ENCODE measurements around the gene NR4A1. TPM values are rescaled to one million over a fixed set of nuclear protein-coding genes. Genes with fewer than 3 reads are reported as not detected.

The NR4A1 gene
- total RNA-seq, 1 experiment from 2014 or later: 26.9 TPM

DNA sequence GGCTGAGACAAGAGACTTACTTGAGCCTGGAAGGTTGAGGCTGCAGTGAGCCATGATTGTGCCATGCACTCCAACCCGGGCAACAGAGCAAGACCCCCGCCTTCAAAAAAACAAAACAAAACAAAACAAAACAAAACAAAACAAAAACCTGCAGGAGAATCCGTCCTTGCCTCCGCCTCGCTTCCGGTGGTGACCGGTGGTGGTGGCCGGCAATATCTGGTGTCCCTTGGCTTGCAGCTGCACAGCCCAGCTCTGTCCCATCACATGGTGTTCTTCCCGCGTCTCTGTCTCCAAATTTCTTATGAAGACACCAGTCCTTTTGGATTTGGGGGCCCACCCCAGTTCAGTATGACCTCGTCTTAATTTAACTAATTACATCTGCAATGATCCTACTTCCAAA lies 38.2 kb downstream of the NR4A1 start (continued):
- TF ChIP-seq, protein P1, sequence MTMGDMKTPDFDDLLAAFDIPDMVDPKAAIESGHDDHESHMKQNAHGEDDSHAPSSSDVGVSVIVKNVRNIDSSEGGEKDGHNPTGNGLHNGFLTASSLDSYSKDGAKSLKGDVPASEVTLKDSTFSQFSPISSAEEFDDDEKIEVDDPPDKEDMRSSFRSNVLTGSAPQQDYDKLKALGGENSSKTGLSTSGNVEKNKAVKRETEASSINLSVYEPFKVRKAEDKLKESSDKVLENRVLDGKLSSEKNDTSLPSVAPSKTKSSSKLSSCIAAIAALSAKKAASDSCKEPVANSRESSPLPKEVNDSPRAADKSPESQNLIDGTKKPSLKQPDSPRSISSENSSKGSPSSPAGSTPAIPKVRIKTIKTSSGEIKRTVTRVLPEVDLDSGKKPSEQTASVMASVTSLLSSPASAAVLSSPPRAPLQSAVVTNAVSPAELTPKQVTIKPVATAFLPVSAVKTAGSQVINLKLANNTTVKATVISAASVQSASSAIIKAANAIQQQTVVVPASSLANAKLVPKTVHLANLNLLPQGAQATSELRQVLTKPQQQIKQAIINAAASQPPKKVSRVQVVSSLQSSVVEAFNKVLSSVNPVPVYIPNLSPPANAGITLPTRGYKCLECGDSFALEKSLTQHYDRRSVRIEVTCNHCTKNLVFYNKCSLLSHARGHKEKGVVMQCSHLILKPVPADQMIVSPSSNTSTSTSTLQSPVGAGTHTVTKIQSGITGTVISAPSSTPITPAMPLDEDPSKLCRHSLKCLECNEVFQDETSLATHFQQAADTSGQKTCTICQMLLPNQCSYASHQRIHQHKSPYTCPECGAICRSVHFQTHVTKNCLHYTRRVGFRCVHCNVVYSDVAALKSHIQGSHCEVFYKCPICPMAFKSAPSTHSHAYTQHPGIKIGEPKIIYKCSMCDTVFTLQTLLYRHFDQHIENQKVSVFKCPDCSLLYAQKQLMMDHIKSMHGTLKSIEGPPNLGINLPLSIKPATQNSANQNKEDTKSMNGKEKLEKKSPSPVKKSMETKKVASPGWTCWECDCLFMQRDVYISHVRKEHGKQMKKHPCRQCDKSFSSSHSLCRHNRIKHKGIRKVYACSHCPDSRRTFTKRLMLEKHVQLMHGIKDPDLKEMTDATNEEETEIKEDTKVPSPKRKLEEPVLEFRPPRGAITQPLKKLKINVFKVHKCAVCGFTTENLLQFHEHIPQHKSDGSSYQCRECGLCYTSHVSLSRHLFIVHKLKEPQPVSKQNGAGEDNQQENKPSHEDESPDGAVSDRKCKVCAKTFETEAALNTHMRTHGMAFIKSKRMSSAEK (CRISPR knock-in tag; IDR thresholded peaks at IDR 0.05; ENCODE audit: borderline replicate concordance): no peak
- no peak for TF ChIP-seq ZNF138 (CRISPR knock-in tag; conservative IDR thresholded peaks at IDR 0.05)
- no peak for TF ChIP-seq NFYB (CRISPR knock-in tag; conservative IDR thresholded peaks at IDR 0.05; ENCODE audit: low read depth)
- TF ChIP-seq ZNF232 (CRISPR knock-in tag; IDR thresholded peaks at IDR 0.05): no peak
- TF ChIP-seq MXD4 (CRISPR knock-in tag; IDR thresholded peaks at IDR 0.05; ENCODE audit: borderline replicate concordance): no peak
- TF ChIP-seq, protein P2, sequence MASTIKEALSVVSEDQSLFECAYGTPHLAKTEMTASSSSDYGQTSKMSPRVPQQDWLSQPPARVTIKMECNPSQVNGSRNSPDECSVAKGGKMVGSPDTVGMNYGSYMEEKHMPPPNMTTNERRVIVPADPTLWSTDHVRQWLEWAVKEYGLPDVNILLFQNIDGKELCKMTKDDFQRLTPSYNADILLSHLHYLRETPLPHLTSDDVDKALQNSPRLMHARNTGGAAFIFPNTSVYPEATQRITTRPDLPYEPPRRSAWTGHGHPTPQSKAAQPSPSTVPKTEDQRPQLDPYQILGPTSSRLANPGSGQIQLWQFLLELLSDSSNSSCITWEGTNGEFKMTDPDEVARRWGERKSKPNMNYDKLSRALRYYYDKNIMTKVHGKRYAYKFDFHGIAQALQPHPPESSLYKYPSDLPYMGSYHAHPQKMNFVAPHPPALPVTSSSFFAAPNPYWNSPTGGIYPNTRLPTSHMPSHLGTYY (CRISPR knock-in tag; IDR thresholded peaks at IDR 0.05): no peak

DNA sequence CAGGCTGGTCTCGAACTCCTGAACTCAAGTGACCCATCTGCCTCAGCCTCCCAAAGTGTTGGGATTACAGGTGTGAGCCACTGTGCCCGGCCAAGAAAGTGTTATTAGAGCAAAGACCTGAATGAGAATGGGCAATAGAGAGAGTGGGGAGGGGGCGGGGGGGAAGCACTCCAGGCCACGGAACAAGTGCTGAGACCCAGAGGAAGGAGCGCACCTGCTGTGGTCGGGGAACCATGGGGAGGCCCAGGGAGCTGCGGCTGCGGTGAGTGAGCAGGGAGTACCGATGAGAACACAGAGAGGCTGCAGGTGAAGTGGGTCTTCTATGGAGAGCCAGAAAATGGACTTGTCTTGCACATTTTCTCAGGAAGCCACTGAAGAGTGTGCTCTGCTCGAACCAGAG lies 39.0 kb downstream of the NR4A1 start:
- Mint-ChIP-seq H3K9me3 (no peaks in the 10 kb centered on the region), H3K4me3 (no peak overlapping the region), H3K27me3 (ENCODE audit: low read depth) (no peaks in the 10 kb centered on the region), H3K27ac (no peak overlapping the region), H3K4me1 (peaks cover 14% of the 10 kb centered on the region), H3K36me3 (no peaks in the 10 kb centered on the region)
- ChIA-PET POLR2A (no interaction called here), CTCF (interaction anchor here (1.5 to 2.0 kb wide), 4 partner anchors 9 to 67 kb away, joined by 8 to 19 read pairs (median 14); no protein-coding TSS in a partner anchor)
- DNase-seq (ENCODE audit: low spot score) (no peak), ATAC-seq (no peak)
- TF ChIP-seq NFYB (CRISPR knock-in tag; conservative IDR thresholded peaks at IDR 0.05; ENCODE audit: low read depth) (no peak), FOXJ3 (CRISPR knock-in tag; IDR thresholded peaks at IDR 0.05; ENCODE audit: borderline replicate concordance) (no peak), MXD4 (CRISPR knock-in tag; IDR thresholded peaks at IDR 0.05; ENCODE audit: borderline replicate concordance) (no peak), TP53 (CRISPR knock-in tag; IDR thresholded peaks at IDR 0.05) (no peak), FOXP1 (CRISPR knock-in tag; IDR thresholded peaks at IDR 0.05; ENCODE audit: borderline replicate concordance) (no peak), TCF7 (CRISPR knock-in tag; IDR thresholded peaks at IDR 0.05; ENCODE audit: low read depth) (no peak), NFE2L1 (CRISPR knock-in tag; IDR thresholded peaks at IDR 0.05) (no peak)
- TF ChIP-seq, protein P3, sequence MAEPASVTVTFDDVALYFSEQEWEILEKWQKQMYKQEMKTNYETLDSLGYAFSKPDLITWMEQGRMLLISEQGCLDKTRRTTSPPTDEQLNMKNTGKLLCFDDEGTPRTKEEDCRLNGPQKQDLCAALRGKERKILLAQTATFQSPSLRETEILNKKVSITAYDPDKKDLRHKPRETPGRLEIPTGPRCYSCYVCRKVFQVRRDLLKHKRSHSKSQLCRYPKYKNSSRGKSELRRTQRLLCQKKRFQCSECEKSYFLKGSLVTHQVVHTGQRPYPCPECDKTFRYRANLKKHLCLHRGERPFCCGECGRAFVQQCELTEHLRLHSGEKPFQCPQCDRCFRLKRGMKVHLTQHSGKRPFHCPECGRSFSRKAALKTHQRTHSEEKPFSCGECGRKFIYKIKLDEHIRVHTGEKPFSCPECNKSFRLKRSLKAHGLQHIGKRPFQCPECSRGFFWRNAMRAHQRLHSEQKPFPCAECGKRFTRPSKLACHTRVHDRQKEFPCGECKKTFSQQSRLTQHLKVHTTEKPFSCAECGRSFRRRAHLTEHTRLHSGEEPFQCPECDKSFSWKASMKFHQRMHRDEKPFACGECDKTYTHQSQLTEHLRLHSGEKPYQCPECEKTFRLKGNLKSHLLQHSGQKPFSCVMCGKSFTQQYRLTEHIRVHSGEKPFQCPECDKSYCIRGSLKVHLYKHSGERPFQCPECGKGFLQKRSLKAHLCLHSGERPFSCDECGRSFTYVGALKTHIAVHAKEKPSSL (CRISPR knock-in tag; conservative IDR thresholded peaks at IDR 0.05): no peak
- TF ChIP-seq, protein P4, sequence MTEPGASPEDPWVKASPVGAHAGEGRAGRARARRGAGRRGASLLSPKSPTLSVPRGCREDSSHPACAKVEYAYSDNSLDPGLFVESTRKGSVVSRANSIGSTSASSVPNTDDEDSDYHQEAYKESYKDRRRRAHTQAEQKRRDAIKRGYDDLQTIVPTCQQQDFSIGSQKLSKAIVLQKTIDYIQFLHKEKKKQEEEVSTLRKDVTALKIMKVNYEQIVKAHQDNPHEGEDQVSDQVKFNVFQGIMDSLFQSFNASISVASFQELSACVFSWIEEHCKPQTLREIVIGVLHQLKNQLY (CRISPR knock-in tag; IDR thresholded peaks at IDR 0.05): no peak
- TF ChIP-seq, protein P5, sequence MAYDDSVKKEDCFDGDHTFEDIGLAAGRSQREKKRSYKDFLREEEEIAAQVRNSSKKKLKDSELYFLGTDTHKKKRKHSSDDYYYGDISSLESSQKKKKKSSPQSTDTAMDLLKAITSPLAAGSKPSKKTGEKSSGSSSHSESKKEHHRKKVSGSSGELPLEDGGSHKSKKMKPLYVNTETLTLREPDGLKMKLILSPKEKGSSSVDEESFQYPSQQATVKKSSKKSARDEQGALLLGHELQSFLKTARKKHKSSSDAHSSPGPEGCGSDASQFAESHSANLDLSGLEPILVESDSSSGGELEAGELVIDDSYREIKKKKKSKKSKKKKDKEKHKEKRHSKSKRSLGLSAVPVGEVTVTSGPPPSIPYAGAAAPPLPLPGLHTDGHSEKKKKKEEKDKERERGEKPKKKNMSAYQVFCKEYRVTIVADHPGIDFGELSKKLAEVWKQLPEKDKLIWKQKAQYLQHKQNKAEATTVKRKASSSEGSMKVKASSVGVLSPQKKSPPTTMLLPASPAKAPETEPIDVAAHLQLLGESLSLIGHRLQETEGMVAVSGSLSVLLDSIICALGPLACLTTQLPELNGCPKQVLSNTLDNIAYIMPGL (CRISPR knock-in tag; IDR thresholded peaks at IDR 0.05): no peak
